ENCODE measurements around the gene KCNQ5. TPM values are rescaled to one million over a fixed set of nuclear protein-coding genes. Genes with fewer than 3 reads are reported as not detected.

Gene KCNQ5
- total RNA-seq, 1 experiment from 2014 or later, result not detected

- no peak for TF ChIP-seq CTCF (IDR thresholded peaks at IDR 0.05 in 2 of 3, conservative IDR thresholded peaks at IDR 0.05 in 1 of 3; ENCODE audit: borderline replicate concordance in 1 of 3, insufficient read depth in 1 of 3, low read depth in 2 of 3, low read length in 2 of 3)
- TF ChIP-seq YY1 (IDR thresholded peaks at IDR 0.05; ENCODE audit: extremely low read depth, insufficient replicate concordance, low read depth, low read length), result no peak
- TF ChIP-seq ZNF274 (IDR thresholded peaks at IDR 0.05; ENCODE audit: low read depth, low read length), result no peak
- TF ChIP-seq ELF1 (IDR thresholded peaks at IDR 0.05; ENCODE audit: borderline replicate concordance, low read depth), result no peak
- TF ChIP-seq, protein P1, sequence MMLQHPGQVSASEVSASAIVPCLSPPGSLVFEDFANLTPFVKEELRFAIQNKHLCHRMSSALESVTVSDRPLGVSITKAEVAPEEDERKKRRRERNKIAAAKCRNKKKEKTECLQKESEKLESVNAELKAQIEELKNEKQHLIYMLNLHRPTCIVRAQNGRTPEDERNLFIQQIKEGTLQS (IDR thresholded peaks at IDR 0.05), result no peak
These were observed 547.2 kb downstream of the KCNQ5 start (continued) for GRCh38 chr6:73169111-73169510.

DNA sequence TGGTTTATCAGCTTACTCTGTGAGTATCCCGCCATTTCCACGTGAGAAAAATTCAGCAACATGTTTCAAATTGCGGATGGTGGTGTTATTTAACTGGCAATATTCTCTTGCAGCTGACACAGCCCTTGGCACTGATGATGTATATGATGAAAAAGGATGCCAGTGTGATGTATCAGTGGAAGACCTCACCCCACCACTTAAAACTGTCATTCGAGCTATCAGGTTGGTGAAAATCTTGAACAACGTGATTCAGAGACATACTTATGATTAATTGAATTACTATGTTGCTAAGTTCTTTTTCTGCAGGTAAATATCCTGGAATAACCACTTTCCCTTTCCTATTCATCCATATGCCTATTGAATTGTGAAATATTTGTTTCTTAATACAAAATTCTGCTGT, 547.8 kb downstream of the KCNQ5 start:
- no TSS peak for BruUV-seq (replicated peaks)
- Histone ChIP-seq H3K36me3 (ENCODE audit: control insufficient read depth in 1 of 2, insufficient read depth in 2 of 2, low read length in 2 of 2) (no peaks in the 10 kb centered on the region), H3K4me2 (ENCODE audit: low read length) (no peak overlapping the region), H3K4me3 (replicated peaks in 1 of 2; ENCODE audit: low read depth in 1 of 2, low read length in 2 of 2) (no peak overlapping the region), H3K9ac (ENCODE audit: low read length) (no peak overlapping the region), H3K27ac (ENCODE audit: low read depth, low read length) (no peak overlapping the region), H3K4me1 (ENCODE audit: control insufficient read depth in 1 of 2, insufficient read depth in 2 of 2, low read length in 2 of 2) (no peaks in the 10 kb centered on the region), H3K9me3 (ENCODE audit: control insufficient read depth in 1 of 2, insufficient read depth in 1 of 2, low read depth in 1 of 2, low read length in 2 of 2) (no peaks in the 10 kb centered on the region), H3K9me2 (ENCODE audit: insufficient read depth) (no peaks in the 10 kb centered on the region), H3K79me2 (ENCODE audit: insufficient read depth, low read length) (no peaks in the 10 kb centered on the region), H4K20me1 (ENCODE audit: insufficient read depth) (no peaks in the 10 kb centered on the region), H3K27me3 (ENCODE audit: insufficient read depth, low read length) (peaks cover 27% of the 10 kb centered on the region), H2AFZ (ENCODE audit: low read depth, low read length, poor library complexity, severe bottlenecking) (no peak overlapping the region)
- DNase-seq (ENCODE audit: low read depth, low spot score), result no peak
- ATAC-seq, result no peak
- ChIA-PET CTCF (interaction anchor here (1.1 kb wide), 1 partner anchor 35 kb away, joined by 3 read pairs; no protein-coding TSS in a partner anchor), RAD21 (ENCODE audit: low non-redundant PET in 1 of 2, low total read pairs in 2 of 2, uncharacterized antibody in 2 of 2, unreplicated experiment in 2 of 2) (no interaction called here), POLR2A (no interaction called here)
- TF ChIP-seq EGR1 (IDR thresholded peaks at IDR 0.05; ENCODE audit: low read depth) (no peak), REST (IDR thresholded peaks at IDR 0.05; ENCODE audit: low read depth) (no peak), YY1 (IDR thresholded peaks at IDR 0.05; ENCODE audit: extremely low read depth, insufficient replicate concordance, low read depth, low read length) (no peak), FOSL1 (IDR thresholded peaks at IDR 0.05; ENCODE audit: low read depth) (no peak), ZBTB33 (IDR thresholded peaks at IDR 0.05; ENCODE audit: extremely low read depth, insufficient replicate concordance, low read length) (no peak), SRF (IDR thresholded peaks at IDR 0.05; ENCODE audit: low read depth) (no peak), RAD21 (IDR thresholded peaks at IDR 0.05; ENCODE audit: low read depth) (no peak), SIN3A (IDR thresholded peaks at IDR 0.05; ENCODE audit: low read depth) (no peak), ZFX (IDR thresholded peaks at IDR 0.05) (no peak), TCF7L2 (IDR thresholded peaks at IDR 0.05; ENCODE audit: borderline replicate concordance, extremely low read depth, insufficient read depth, insufficient read length) (no peak)
- TF ChIP-seq, protein P1 (IDR thresholded peaks at IDR 0.05), result no peak
- intact Hi-C loops (cut with micrococcal nuclease), result no loop called here

Data from HCT116 (cell line).